Neural crest cell (in vitro differentiated cells): Measurements from ENCODE around the gene ETV3. TPM values are rescaled to one million over a fixed set of nuclear protein-coding genes. Genes with fewer than 3 reads are reported as not detected.

Experiments used
- DNase-seq: peaks from one replicate; pipeline ENCODE4 v3.0.0; 2021; ENCODE audit warnings: low read depth, mixed read lengths, low spot score
- H3K27ac Mint-ChIP-seq: one replicate; pipeline ENCODE4 v1.8.0; 2021; ENCODE audit warnings: mild to moderate bottlenecking, mixed read lengths; ENCODE audit not compliant: unreplicated experiment
- H3K27me3 Mint-ChIP-seq: 2 replicates; pipeline ENCODE4 v1.8.0; 2021; ENCODE audit warnings: low read depth, mild to moderate bottlenecking, mixed read lengths
- H3K36me3 Mint-ChIP-seq: 2 replicates; pipeline ENCODE4 v1.8.0; 2021; ENCODE audit warnings: low read depth, mild to moderate bottlenecking, mixed read lengths
- H3K4me1 Mint-ChIP-seq: 2 replicates; pipeline ENCODE4 v1.8.0; 2021; ENCODE audit warnings: mixed read lengths
- H3K4me3 Mint-ChIP-seq: one replicate; pipeline ENCODE4 v1.8.0; 2021; ENCODE audit warnings: mild to moderate bottlenecking, mixed read lengths
- H3K9me3 Mint-ChIP-seq: 2 replicates; pipeline ENCODE4 v1.8.0; 2021; ENCODE audit warnings: mixed read lengths
- total RNA-seq: library from RNA; stranded (reverse); gene quantifications from 2 replicates; pipeline ENCODE4 v1.2.1, GENCODE V29; 2021
- TF ChIP-seq, protein P1 (sequence below): fragments of 200-600 bp; sonication (generic); conservative IDR thresholded peaks from 2 replicates; pipeline ENCODE4 v1.5.0; 2021; ENCODE audit warnings: antibody characterized with exemption, mild to moderate bottlenecking

The ETV3 gene
- total RNA-seq, 1 donor from 2014 or later = 29.7 TPM

DNA sequence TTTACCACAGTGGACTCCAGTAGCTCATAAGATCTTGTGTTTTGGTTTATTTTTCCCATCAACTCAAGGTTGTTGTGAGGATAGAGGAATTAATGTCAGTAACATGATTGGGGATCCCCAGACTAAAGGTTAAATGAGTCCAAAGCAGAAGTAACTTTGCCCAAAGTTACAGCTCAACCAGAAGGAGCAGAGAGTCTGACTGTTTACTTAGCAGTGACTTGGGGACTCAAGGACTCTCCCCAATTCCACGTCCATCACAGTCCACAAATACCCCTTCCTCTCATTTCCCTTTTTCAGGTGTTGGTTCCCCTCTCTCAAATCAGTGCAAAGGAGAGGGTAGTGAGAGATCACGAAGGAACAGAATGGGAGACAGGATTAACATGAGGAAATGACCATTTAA is 4.0 kb upstream of the ETV3 start:
- Mint-ChIP-seq H3K27me3 (no peaks in the 10 kb centered on the region), H3K4me3 (no peak overlapping the region), H3K4me1 (peaks cover 32% of the 10 kb centered on the region), H3K36me3 (no peaks in the 10 kb centered on the region), H3K27ac (no peak overlapping the region), H3K9me3 (no peaks in the 10 kb centered on the region)
- DNase-seq = no peak
- TF ChIP-seq, protein P1, sequence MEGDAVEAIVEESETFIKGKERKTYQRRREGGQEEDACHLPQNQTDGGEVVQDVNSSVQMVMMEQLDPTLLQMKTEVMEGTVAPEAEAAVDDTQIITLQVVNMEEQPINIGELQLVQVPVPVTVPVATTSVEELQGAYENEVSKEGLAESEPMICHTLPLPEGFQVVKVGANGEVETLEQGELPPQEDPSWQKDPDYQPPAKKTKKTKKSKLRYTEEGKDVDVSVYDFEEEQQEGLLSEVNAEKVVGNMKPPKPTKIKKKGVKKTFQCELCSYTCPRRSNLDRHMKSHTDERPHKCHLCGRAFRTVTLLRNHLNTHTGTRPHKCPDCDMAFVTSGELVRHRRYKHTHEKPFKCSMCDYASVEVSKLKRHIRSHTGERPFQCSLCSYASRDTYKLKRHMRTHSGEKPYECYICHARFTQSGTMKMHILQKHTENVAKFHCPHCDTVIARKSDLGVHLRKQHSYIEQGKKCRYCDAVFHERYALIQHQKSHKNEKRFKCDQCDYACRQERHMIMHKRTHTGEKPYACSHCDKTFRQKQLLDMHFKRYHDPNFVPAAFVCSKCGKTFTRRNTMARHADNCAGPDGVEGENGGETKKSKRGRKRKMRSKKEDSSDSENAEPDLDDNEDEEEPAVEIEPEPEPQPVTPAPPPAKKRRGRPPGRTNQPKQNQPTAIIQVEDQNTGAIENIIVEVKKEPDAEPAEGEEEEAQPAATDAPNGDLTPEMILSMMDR = no peak

DNA sequence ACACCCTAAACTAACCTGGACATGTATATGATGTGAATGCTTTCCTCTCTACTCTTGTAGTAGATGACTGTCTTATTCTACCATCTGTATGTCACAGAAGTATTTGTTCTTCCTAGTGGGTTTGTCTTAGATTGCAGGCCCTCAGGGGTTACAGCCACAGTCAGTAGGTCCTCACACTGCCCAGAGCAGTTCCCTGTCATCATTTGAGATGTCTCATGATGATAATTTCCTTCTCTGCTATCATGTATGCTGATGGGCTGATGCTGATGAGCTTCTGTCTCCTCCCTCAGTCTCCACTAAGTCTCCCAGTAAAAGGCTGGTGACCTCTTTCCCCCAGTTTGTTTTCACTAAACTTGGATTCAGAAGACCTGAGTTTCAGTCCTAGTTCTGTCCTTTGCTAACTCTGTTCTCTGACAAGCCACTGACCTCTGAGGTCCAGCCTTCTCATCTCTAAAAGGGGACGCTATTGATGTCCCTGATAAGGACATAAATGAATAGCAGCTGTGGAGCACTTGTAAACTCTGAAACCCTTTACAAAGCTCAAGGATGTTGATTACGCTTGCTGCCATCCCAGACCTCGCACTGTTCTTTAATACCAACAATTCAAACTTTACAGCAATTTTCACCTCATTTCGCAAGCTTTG is 3.1 kb upstream of the ETV3 start:
- Mint-ChIP-seq H3K4me1 (peaks cover 41% of the 10 kb centered on the region), H3K36me3 (no peaks in the 10 kb centered on the region), H3K4me3 (peak overlapping the region; percentile 13)

DNA sequence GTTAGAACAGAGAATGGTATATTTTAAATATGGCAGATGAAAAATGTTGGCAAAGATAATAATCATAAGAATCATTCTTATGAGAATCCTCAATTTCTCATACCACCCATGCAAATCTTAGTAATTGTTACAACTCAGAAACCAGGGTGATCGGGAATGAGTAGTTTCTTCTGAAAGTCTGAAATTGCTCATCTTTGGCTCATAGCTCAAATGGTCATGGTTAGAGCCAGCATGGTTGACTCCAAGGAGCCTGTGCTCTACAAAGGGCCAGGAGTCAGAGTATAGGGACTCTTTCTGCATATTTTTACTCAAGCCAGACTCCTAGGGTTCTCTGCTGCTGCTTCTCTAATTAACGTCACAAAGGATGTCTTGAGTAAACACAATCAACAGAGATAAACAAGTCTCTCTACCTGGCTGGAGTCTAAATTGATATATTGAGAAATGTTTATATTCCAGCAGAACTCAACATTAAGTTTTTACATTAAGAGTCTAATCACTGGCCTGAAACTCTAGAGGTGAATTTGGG is 1.9 kb upstream of the ETV3 start:
- no peak overlapping the region for H3K27ac Mint-ChIP-seq
- peaks cover 4% of the 10 kb centered on the region for H3K36me3 Mint-ChIP-seq
- DNase-seq = no peak
- no peaks in the 10 kb centered on the region for H3K9me3 Mint-ChIP-seq
- no peaks in the 10 kb centered on the region for H3K27me3 Mint-ChIP-seq
- peaks cover 43% of the 10 kb centered on the region for H3K4me1 Mint-ChIP-seq
- peak overlapping the region; percentile 90 for H3K4me3 Mint-ChIP-seq
- TF ChIP-seq, protein P1 = no peak

More for the DNA sequence above, 3.1 kb upstream of the ETV3 start:
- H3K9me3 Mint-ChIP-seq = no peaks in the 10 kb centered on the region
- H3K27ac Mint-ChIP-seq = no peak overlapping the region
- no peak for DNase-seq
- TF ChIP-seq, protein P1 = no peak
- no peaks in the 10 kb centered on the region for H3K27me3 Mint-ChIP-seq

DNA sequence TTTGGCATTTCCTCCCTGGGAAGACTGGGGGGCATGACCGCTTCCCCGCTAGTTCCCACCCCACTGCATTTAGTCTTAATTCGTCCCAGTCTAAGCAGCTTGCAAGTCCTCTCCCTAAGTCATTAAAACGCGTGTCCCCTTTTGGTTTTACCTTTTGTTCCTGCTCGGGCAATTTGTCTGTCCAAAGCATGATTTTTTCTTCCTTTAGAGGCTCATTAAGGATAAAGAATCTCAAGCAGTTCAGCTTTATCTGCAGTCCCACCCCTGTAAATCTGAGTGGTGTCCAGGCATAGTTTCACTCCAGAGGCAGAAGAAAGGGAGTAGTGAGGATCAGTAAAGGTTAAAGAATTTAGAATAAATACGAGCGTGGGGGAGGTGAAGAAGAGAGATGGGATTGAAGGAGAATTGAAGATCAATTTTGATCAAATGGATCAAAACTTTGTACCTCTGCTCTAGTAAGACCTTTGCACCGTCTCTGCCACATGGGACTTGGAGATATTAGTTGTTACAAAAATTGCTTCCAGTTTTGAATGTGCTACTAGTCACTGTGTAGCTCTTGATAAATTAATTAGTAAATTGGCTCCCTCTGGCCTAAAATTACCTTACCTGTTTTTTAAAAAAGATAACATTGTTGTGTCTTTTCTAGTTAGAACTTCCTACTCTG is 989 bp upstream of the ETV3 start:
- Mint-ChIP-seq H3K36me3 (peaks cover 7% of the 10 kb centered on the region), H3K27me3 (no peaks in the 10 kb centered on the region), H3K4me3 (peak overlapping the region; percentile 90), H3K27ac (peak overlapping the region; percentile 98), H3K4me1 (peaks cover 43% of the 10 kb centered on the region), H3K9me3 (no peaks in the 10 kb centered on the region)
- TF ChIP-seq, protein P1 = no peak
- DNase-seq = no peak

DNA sequence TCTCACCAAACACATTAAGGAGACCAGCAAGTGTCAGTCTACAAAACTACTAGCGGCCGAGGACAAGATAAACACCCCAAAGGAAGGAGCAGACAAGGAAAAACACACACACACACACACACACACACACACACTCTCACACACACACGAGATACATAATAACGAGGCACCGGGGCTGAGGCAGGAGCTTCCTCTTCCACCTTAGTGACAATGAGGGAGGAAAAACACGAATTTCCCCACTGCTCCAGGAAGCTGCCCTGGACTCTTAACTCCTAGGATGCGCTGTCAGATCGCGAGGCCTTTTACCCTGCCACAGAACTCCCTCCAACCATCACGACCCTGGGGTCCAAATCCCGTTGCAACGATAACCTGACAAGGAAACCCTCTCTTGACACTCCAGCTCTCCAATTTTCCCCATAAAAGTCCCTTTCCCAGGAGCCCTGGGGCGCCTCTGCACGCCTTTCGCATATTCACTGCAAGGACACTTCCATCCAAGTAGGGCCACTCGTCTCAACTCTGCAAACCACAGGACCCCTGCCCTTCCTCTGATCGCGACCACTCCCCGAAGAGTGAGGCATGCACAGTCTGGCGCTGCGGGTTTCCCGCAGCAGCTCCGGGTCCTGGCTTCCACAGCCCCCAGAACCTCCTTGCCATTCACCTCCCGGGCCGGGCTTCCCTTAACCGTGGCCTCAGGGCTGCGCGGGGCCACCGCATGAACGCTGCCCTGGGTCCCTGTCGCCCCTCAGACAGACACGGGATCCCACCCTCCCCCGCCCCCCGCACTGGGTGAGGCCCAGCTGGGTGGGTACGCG is 581 bp downstream of the ETV3 start:
- no peak for DNase-seq
- H3K9me3 Mint-ChIP-seq = no peaks in the 10 kb centered on the region
- H3K4me3 Mint-ChIP-seq = peak overlapping the region; percentile 96
- TF ChIP-seq, protein P1 = no peak
- H3K4me1 Mint-ChIP-seq = peaks cover 43% of the 10 kb centered on the region
- no peaks in the 10 kb centered on the region for H3K27me3 Mint-ChIP-seq
- H3K27ac Mint-ChIP-seq = peak overlapping the region; percentile 98
- H3K36me3 Mint-ChIP-seq = peaks cover 13% of the 10 kb centered on the region
